HG03159 (cell line): ENCODE measurements around the gene C2CD4A.

Experiments used
- ATAC-seq: cut with Tn5 transposase; IDR thresholded peaks from one replicate; pipeline ENCODE4 v1.9.1; 2021; ENCODE audit warnings: mild to moderate bottlenecking, moderate library complexity; ENCODE audit not compliant: unreplicated experiment

C2CD4A gene

DNA sequence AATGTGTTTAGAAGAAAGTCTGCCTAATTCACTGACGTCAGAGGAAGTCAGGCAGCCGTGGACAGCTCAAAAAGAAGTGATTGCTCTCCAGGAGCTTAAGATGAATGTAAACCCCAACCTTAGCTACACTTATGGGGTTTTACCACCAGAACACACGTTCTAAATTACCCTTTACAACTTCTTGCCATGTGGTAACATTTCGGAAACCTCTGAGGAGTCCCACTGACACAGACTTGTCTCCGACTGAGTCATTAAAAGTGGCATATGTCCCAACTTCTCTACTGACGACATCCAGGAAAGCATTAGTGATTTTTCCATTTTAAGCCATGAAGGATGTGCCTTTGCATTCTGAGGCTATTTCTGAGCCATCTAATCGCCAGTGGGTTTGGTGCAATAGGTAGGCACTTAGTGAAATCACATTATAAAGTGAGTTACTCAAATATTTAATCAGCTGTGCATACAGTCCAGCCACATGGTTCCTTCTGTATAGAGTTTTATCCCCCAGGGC lies 32.4 kb downstream of the C2CD4A start:
- ATAC-seq: no peak

DNA sequence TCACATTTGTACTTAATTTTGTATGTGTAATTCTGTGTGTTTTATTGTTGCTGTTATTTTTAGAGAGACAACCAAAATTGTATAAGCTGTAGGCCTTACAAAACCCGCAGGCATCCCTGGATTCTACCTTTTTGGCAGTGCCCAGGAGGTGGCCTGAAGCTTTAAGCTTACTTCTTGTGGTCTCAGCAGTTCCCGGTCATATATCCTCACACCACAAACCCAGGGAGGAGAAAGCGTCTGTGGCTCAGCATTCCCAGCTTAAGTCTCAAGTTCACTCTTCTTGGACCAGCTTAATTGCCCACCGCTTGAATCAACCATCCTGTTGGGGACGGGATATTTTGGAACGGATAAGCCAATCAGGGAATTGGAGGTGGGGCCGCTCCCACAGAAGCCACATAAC lies 36.7 kb downstream of the C2CD4A start:
- ATAC-seq: no peak

DNA sequence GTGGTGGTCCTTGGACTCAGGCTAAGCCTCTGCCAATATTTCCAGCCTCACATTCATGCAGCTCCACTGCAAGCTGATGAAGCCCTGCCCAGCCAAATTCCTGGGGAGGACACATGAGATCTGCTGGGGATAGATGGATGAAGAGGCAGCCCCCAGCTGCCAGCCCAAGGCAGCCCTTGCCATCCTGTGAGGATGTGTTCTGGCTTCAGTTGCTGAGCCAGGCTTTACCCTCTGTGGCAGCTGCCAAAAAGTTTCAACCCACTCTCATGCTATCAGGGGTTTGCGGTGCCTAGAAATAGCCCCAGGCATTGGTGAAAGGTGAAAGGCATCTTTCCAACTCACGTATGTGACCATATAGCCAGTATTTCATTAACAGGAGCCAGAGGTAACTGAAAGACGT lies 37.6 kb downstream of the C2CD4A start:
- no peak for ATAC-seq

DNA sequence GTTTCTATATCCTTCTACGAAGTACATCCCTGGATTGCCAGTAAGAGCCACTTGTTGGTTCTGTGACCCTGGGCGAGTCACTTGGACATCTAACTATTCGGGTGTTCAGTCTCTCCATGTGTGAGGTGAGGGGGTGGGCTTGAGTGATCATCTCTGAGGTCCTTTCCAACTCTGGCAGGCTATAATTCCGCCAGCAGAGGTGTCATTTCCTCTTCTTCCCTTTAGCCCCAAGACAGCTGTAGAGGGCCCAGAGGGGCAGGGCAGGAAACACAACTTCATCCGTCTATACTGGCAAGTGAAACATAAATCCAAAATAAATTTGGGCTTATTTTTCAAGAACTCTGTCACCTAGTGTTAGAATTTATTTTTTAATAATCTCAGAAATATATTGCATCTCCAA lies 38.1 kb downstream of the C2CD4A start:
- no peak for ATAC-seq

DNA sequence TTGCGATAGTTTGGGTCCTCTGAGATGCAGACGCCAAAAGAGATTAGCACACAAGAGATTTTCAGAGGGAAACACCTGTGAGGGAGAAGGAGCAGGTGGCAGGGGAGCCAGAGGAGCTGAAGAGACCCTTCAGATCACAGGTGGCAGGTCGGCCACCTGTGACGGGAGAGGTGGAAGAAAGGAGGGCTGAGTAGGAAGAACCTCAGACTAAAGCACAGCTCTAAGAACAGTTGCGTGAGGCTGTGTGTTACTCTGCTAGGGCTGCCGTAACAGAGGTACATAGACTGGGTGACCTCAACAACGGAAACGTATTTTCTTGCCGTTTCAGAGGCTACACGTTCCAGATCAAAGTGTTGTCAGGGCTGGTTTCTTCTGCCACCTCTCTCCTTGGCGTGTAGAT lies 38.5 kb downstream of the C2CD4A start:
- no peak for ATAC-seq

DNA sequence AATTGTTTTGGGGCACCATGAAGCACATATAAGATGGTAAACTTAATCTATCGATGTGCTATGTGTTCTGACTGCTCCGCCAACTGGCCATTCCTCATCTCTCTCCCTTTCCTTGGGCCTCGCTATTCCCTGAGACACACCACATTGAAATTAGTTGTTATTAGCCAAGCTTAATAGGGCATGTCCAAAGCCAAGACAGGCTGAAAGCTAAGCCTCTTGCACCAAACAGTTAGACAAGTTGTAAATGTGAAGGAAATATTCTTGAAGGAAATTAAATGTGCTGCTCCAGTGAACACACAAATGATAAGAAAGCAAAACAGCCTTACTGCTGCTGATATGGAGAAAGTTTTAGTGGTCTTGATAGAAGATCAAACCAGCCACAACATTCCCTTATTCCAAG lies 39.3 kb downstream of the C2CD4A start:
- no peak for ATAC-seq

DNA sequence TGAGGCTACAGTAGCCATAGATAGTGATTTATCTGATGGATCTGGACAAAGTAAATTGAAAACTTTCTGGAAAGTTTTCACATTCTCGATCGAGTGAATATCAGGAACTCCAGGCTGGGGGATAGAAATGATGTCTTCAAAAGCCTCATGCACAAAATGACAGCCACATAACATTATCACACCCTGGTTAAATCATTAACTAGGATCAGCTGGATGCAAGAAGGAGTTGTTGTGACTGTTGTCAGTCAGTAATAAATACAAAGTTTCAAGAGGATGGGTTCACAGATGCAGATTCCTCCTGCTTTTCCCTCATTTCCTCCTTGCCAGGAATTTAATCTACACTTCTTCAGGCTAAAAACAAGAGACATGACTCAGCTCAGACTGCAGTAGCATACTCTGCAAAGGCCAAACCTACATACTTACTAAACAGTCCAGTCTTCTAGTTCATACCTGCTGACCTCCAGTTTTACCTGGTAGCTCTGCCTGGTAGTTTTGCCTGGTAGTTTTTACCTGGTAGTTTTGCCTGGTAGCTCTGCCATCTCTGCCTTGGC lies 40.9 kb downstream of the C2CD4A start:
- ATAC-seq: no peak

DNA sequence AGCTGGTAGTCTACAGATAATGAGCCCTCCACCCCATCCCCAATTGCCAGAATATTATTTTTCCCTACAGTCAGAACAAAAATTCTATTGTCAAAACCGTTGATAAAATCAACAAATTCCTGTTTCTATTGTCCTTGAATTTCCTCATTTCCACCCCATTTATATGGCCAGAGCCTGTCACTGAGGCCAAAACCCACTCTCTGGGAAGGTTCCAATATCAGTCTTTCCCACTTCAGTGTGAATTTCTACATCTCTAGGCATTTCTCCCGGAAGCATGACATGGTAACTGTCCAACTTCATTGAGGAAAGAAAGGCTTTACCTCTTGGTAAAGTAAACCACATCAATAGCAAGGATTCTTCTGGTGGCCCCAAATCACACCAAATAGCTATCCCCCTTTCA lies 41.6 kb downstream of the C2CD4A start:
- no peak for ATAC-seq

DNA sequence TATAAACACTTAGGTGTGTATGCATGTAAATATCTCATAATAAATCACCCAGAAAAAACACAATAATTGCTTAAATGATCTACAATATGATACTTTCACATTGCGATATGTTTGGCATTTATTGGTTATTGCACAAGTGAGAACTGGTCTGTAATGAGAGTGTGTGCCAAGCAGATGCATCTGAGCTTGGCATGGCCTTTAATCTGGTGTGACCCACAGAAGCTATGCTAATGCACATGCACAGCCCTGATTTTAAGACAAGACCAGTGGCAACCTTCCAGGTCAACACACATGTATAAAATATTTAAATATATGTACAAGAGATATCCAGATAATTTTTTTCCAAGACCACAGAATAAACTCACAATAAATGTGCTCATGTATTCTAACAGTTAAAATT lies 42.7 kb downstream of the C2CD4A start:
- no peak for ATAC-seq

DNA sequence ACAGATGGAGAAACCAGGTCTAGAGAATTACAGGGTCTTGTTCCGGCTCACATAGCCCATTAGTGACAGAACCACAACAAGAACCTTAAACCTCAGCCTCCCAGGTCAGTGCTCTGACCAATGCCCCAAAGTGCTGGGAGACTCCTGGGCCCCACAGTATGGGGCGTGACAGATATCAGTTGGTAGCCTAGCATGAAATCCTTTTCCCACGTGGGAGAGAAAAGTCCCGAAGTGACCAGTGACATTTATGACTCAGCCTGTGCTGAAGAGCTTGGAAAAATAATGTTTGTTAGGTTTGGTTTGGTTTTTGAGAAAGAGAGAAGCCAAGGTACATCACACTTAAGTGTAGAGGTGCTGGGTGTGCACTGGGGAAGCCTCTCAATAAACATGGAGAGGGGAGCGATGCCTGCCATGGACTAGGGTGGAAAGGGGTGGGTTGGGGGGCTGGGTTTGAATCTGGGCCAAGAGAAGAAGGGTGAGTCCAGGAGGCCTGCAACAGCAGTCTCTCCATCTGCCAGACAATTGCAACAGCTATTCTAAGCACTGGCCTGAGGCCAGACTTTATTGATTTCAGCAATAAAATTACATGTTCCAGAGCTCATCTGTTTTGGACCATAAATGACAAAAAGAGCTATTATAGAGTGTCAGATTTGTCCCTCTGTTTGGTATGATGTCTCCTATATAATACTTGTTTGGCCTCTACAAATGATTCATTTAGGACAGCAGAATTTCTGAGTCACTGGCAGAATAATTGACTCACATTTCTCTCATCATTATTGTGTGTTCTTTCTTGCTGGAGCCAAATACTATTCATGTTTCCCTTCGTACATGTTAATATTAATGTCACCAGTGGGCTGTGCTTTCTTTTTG lies 43.4 kb downstream of the C2CD4A start:
- ATAC-seq: no peak

DNA sequence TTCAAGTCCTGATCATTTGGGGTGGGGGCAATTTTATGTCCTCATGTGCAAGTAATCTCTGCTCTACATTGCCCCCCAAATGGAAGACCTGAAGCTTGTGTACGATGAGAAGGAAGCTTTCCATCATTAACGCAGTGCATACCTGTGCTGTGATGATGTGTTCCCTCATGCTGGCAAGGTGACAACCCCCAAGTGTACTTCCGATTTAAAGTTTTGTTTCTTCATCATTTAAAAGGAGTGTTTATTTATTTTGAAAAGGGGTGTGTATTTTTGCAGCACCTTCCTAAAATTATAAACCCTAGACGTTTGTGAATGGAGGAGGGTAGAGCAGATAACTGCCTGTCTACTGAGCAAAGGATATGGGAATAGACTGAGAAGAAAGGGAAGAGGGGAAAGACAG lies 45.3 kb downstream of the C2CD4A start:
- ATAC-seq: no peak

DNA sequence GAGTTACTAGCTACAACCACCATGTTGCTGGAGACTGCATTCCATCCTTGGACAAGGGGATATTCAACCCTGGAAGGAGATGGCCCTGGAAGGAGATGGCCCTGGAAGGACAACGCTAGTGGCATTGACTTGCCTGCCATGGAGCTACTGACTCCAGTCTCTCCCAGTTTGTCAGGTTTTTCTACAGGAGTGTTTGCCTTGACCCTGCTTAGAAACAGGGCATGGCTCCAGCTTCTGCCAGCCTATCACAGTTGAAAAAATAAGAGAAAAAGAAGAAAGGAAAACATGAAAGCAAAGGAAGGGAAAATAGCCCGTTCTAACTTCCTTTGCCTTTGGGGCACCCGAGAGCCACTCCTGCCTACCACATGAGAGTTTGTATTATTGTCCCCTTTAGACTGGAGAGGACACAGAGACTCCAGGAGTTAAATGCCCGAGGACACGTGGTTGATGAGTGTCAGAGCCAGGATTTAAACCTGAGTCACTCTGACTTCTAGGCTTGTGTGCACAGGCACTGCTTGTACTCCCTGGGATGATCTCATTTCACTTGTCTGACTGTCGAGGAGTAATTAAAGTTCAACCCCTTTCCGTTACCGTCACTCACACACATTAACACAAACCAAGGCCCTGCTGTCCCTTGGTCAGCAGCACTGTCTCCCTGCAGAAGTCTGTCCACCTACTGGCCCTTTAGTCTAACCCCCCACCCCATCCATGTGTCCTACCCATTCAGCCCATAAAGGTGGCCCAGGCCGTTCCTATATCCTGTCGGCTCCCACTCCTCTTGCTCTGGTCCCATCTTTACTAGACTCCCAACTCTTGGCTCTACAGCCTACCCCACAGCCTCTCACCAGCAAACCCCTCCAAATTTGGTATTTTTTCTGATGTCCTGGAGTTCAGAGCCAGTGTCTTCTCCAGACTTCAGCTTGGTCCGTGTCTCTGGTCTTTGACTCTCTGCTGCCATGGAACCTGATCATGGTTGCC lies 46.1 kb downstream of the C2CD4A start:
- no peak for ATAC-seq

DNA sequence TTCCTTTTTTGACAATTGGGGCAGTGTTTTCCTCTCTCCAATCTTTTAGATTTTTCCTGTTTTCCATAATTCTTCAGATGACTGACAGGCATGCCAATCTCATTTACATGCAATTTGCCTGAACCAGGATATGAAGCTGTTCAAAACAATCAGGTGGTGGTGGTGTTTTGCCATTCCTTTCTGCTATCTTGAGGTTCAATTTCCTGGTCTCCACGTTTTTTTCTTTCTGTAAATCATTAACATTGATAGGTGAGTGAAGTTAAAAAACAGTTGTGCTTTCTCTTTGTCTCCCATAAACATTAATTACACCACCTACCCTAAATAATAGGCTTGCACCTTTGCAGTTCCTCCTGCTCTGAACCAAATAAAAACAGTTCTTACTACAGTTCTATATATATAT lies 49.1 kb downstream of the C2CD4A start:
- no peak for ATAC-seq

DNA sequence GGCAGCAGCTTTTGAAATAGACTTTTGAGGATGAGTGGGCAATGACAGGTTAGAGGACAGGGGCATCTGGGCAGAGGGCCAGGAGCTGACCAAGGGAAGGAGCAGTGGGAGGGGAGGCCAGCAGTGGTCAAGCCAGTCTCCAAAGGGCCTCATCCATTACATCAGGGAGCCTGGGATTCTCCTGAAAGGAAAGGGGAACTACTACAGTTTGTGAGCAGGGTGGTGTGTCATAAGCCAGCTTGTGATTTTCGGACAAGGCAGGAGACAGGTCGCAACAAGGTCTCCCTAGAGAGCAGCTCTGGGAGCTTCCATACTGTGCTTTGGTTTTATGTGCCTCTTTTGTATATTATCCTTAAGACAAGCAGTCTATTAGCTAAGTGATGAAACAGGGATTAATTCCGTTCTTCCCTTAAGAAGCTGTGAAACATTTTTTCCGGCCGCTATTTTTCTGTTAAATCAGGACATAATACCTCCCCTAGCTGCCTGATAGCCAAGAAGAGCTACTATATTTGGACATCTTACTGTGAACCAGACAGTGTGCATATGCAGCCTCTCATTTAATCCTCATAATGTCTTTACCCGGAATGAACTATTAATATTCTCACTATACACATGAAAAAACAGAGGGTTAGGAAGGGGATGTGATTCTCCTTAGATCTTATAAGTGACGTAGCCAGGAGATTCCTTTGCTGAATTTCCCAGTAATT lies 51.9 kb downstream of the C2CD4A start:
- ATAC-seq: no peak

DNA sequence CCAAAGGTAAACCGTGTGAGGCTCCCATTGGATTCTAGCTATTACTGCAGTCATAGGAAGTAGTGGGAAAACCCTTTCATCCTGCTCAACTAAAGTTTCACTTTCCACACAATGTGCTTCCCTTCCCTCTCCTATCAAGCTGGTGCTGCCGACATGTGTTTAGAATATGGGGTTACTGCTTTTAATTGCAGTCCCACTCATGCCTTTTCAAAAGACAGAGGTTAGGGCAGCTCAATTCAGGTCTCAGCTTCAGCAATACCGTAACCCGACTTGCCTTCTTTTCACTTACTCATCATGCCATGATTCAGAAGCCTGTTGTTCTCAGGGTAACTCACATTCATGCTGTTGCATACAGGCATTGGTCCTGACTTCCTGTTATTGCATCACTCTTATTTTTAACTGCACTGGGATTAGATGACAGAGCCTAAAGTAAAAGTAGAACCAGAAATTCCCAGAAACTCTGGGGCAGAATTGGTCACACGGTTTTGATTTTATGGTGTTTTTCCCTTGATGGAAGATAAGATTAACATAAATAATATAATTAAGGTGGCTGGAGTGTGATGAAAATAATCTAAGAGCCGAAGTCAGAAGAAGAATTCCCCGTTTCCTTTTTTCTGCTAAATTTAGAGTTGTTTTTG lies 52.6 kb downstream of the C2CD4A start:
- no peak for ATAC-seq

DNA sequence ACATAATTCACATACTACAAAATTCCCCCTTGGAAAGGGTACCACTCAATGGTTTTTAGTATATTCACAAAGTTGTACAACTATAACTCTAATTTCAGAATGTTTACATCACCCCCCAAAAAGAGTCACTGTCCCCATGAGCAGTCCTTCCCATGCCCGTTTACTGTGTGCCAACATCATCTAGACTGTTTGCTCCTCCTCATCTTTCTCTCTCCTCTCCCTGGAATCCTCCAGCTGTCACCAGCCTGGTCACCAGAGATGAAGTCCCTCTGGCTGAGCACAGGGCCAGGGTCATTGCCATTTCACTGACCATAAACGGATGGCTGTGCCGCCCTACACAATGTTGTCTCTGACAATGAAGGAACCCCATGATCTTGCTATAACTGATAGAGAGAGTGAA lies 53.1 kb downstream of the C2CD4A start:
- no peak for ATAC-seq
